GM18507 (cell line): ENCODE results near the gene FKRP.
A peak's percentile ranks its signal among the peaks of the same experiment; 100 is the strongest.
"Not testable (repeated sequence)": the region's sequence is repeated elsewhere in the genome, so short reads cannot be mapped to it uniquely, and the experiment has no call there.

Experiments
- DNase-seq: peaks from one replicate; pipeline ENCODE4 v3.0.0; 2011; ENCODE audit warnings: low read depth; ENCODE audit not compliant: insufficient read length; ENCODE audit errors: extremely low spot score
- FAIRE-seq: peaks from 2 replicates; lab custom pipeline; 2011; peaks lifted over from hg19 to GRCh38; lab: Jason Lieb, UNC

The FKRP gene

DNA sequence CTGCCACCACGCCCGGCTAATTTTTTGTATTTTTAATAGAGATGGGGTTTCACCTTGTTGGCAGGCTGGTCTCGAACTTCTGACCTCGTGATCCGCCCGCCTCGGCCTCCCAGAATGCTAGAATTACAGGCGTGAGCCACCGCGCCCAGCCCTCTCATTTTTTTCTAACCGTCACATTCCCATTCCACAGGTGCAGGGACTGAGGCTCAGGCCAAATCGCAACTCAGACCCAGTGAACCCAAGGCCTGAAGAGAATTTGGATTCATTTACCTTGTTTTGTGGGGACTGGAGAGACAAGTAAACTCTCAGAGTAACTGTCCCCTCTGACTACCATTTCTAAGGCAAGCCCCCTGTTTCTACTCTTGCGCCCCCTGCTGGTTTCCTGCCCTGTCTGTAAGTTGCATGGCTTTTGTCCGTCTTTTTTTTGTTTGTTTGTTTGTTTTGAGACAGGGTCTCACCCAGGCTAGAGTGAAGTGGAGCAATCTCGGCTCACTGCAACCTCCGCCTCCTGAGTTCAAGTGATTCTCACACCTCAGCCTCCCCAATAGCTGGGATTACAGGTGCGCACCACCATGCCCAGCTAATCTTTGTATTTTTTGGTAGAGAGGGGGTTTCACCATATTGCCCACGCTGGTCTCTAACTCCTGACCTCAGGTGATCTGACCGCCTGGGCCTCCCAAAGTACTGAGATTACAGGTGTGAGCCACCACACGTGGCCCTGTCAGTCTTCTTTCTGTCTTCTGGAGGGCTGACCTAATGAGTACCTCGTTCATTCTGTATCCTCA, 2.7 kb downstream of the FKRP start:
- FAIRE-seq: peak; percentile 69
- no peak for DNase-seq

DNA sequence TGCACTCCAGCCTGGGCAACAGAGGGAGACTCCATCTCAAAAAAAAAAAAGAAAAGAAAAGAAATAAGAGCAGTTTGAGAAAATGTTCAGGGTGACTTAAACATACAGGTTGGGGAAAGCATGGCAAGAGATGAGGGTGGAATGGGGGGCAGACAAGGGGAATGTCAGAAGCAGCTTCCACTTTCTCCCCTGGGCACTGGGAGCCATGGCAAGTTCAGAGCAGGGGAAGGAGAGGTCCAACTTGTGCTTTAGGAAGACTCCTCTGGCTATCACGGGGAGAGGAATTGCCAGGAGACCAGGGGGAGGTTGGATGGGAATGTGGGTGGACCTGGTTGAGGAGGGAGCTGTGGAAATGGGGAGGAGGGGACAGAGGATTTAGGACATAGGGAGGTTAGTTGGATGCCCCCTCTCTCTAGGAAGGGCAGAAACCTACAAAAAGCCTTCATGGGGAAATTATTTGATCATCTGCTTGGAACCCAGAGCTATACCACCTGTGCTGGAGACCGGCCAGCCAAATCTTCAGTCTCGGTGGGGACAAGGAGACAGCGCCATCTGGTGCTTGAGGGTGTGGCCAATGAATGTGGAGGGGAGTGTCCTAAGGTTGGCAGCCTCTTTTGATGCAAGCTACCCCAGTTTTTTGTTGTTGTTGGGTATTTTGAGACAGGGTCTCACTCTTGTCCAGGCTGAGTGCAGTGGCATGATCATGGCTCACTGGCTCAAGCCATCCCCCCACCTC, 7.7 kb downstream of the FKRP start:
- DNase-seq (no peak), FAIRE-seq (peak; percentile 89)

DNA sequence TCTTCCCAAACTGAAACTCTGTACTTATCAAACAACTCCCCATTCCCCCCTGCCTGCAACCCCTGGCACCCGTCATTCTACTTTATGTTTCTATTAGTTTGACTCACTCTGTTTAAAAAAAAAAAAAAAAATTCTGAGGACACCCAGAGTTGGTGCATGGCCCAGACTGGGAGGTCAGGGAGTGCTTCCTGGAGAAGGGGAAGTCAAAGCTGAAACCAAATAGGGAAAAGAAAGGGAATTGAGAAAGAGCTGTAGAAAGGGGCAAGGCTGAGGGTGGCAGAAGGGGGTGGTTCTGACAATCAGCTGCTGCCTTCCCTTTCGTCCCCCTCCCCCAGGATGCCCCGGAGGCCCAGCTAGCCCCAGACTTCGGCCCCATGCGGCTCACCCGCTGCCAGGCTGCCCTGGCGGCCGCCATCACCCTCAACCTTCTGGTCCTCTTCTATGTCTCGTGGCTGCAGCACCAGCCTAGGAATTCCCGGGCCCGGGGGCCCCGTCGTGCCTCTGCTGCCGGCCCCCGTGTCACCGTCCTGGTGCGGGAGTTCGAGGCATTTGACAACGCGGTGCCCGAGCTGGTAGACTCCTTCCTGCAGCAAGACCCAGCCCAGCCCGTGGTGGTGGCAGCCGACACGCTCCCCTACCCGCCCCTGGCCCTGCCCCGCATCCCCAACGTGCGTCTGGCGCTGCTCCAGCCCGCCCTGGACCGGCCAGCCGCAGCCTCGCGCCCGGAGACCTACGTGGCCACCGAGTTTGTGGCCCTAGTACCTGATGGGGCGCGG, 9.4 kb downstream of the FKRP start:
- DNase-seq: no peak

DNA sequence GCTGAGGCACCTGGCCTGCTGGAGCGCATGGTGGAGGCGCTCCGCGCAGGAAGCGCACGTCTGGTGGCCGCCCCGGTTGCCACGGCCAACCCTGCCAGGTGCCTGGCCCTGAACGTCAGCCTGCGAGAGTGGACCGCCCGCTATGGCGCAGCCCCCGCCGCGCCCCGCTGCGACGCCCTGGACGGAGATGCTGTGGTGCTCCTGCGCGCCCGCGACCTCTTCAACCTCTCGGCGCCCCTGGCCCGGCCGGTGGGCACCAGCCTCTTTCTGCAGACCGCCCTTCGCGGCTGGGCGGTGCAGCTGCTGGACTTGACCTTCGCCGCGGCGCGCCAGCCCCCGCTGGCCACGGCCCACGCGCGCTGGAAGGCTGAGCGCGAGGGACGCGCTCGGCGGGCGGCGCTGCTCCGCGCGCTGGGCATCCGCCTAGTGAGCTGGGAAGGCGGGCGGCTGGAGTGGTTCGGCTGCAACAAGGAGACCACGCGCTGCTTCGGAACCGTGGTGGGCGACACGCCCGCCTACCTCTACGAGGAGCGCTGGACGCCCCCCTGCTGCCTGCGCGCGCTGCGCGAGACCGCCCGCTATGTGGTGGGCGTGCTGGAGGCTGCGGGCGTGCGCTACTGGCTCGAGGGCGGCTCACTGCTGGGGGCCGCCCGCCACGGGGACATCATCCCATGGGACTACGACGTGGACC, 10.1 kb downstream of the FKRP start:
- DNase-seq (no peak), FAIRE-seq (no peak)

More for the DNA sequence above, 9.4 kb downstream of the FKRP start:
- FAIRE-seq: no peak

DNA sequence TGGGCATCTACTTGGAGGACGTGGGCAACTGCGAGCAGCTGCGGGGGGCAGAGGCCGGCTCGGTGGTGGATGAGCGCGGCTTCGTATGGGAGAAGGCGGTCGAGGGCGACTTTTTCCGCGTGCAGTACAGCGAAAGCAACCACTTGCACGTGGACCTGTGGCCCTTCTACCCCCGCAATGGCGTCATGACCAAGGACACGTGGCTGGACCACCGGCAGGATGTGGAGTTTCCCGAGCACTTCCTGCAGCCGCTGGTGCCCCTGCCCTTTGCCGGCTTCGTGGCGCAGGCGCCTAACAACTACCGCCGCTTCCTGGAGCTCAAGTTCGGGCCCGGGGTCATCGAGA, 10.7 kb downstream of the FKRP start:
- DNase-seq (no peak), FAIRE-seq (no peak)

DNA sequence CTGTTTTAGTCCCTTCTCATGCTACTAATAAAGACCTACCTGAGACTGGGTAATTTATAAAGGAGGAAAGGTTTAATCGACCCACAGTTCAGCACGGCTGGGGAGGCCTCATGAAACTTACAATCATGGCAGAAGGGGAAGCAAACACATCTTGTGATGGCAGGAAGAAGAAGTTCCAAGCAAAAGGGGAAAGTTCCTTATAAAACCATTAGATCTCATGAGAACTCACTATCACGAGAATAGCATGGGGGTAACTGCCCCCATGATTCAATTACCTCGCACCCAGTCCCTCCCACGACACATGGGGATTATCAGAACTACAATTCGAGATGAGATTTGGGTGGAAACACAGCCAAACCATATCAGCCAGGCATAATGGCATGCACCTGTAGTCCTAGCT, 13.3 kb downstream of the FKRP start:
- DNase-seq (no peak), FAIRE-seq (no peak)

DNA sequence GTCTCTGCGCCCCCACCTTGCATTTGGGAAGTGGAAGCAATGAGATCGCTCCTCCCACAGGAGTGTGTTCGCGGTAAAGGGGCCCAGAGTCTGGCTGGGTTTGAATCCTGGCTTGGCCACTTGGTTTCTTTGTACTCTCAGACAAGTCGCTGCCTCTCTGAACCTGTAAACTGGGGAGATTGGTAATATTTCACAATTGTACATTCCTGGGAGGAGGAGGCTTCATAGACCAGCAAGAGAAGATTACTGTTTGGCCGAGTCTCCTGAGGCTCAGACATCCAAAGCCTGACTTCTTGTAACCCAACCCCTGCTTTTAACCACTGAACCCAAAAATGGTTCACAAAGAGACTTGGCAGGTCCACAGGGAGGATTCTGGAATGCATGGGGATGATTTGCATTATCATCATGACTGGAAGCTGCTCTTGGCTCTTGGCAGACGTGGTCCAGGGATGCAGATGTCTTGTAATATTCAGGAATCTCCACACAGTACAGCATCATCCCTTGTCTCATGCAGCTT, 14.0 kb downstream of the FKRP start:
- DNase-seq (no peak), FAIRE-seq (no peak)

DNA sequence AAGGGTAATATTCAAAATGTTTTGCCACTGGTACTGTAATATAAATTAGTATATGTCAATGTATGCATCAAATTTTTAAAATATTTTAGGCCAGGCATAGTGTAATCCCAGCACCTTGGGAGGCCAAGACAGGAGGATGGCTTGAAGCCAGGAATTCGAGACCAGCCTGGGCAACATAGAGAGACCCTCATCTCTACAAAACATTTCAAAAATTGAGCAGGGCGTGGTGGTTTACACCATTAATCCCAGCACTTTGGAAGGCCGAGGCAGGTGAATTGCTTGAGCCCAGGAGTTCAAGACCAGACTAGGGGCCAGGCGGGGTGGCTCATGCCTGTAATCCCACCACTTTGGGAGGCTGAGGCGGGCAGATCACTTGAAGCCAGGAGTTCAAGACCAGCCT, 14.5 kb downstream of the FKRP start:
- DNase-seq: no peak
- no peak for FAIRE-seq

DNA sequence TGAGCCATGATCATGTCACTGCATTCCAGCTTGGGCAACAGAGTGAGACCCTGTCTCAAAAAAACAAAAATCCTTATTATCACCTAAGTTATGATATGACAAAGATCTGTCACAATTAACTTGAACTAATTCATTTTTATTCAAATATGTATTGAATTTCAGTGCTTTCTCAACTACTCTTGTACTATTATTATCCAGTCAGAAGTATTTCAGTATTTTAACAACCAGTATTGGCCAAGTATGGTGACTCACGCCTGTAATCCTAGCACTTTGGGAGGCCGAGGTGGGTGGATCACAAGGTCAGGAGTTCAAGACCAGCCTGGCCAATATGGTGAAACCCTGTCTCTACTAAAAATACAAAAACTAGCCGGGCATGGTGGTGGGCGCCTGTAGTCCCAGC, 15.0 kb downstream of the FKRP start:
- not testable (repeated sequence) for FAIRE-seq, DNase-seq

DNA sequence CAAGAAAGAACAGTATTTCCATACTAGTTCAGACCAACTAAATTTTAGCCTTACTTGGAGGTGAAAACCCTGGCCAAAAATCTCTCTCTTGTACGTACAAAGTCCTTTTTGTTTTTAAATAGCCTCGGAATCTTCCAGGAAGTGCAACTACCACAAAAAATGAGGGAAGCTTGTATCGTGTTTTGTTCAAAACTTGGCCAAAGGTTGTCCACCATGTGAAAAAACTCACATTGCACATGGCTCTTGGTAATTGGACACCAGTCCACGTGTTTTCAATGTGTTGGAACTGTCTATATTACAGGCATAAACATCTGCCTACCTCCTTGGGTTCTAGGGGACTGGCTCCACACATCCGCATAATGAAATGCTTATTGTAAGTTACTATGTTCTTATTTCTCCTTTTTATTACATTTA, 15.6 kb downstream of the FKRP start:
- FAIRE-seq: no peak
- DNase-seq: no peak

DNA sequence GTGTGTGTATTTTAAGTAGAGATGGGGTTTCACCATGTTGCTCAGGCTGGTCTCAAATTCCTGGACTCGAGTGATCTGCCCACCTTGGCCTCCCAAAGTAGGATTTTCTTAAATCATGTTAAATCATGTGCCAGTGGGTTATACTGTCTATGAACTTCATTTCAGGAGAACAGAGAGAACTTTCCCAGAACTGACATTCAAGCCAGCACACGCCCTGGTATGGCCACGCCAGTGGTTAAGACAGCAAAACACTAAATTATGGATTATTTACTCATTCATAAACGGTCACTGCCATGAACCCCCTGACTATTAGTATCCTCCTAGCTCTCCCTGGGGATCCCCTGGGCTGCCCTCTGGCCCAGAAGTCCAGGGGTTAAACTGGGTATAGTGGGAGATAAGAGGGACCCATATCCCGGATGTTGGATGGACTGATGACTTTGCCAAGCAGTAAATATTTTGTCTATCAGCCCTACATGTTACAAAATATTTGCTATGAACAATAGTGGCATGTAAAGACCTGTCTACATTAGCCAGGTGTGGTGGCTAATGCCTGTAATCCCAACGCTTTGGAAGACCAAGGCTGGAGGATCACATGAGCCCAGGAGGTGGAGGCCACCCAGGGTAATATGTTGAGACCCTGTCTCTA, 16.5 kb downstream of the FKRP start:
- DNase-seq (no peak), FAIRE-seq (no peak)

DNA sequence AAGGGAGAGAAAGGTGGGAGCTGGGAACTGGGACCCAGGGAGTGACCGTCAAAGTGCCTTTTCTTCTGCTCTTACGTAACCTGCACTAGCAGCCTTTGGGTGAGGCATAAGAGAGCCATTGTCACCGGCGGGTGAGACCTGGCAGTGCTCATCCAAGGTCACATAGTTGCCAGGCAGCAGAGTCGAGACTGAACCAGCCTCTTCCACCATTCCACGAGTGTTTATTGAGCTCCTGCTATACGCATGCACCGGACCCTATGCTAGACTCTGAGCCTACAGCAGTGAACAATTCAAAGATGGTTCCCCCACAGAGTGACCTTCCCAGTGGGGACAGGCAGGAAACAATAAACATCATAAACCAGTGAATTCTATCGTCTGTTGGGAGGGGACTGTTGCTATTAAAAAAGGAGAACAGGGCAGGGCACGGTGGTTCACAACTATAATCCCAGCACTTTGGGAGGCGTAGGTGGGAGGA, 19.0 kb downstream of the FKRP start:
- no peak for FAIRE-seq
- no peak for DNase-seq

DNA sequence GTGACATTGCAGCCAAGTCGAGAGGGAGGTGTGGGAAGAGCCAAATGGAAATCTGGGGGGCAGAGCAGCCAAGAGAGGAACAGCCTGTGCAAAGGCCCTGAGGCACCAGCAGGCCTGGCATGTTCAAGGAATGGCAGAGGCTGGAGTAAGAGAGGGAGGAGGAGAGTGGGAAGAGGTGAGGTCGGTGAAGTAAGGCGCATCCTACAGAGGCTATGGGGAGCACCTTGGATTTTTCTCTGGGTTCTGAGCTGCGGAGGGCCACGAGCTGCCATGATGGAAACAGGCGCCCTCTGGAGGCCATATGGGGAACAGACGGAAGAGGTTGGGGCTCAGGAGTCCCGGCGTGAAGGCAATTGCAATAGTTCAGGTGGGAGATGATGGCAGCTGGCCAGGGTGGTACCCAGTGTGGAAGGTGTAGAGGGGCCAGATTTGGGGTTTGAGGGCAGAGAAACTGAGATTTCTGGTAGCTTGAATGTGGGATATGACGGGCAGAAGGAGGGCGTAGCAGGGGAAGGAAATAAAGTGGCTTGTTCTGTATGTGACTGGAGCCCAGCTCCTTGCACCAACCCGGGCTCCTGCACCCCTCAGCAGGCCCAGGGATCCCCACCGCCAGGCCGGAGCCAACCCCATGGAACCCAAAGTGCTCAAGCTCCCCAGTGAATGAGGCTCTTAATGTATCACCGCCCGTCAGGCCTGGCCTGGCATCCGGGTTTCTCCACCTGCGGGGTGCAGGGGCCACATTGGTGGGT, 20.9 kb downstream of the FKRP start:
- DNase-seq (no peak), FAIRE-seq (peak; percentile 18)

DNA sequence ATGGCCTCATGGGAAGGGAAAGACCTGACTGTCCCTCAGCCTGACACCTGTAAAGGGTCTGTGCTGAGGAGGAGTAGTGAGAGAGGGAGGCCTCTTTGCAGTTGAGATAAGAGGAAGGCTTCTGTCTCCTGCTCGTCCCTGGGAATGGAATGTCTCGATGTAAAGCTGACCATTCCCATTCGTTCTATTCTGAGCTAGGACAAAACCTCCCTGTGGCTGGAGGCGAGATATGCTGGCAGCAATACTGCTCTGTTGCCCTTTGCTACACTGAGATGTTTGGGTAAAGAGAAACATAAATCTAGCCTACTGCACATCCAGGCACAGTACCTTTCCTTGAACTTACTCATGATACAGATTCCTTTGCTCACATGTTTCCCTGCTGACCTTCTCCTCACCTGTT, 22.9 kb downstream of the FKRP start:
- FAIRE-seq, DNase-seq: not testable (repeated sequence)

DNA sequence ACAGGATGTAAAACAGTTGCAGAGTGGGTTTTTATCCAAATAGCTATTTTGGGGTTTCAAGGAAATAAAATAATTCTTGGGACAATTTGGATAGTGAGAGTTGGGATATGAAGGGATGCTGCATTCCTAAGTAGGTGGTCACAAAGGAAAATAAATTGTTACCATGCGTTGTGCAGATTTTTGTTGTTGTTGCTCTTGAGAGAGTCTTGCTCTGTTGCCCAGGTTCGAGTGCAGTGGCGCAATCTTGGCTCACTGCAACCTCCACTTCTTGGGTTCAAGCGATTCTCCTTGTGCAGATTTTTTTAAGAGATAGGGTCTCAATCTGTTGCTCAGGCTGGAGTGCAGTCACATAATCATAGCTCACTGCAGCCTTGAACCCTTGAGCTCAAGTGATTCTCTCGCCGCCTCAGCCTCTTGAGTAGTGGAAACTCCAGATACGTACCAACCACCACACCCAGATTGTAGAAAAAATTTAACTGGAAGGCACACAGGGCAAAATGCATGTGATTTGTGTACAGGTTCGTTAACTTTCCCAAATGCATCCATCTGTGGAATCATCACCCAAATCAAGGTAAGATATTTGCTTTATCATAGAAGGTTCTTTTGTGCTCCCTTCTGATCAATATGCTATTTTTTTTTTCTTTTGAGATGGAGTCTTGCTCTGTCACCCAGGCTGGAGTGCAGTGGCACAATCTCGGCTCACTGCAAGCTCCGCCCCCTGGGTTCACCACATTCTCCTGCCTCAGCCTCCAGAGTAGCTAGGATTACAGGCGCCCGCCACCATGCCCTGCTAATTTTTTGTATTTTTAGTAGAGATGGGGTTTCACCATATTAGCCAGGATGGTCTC, 26.5 kb downstream of the FKRP start:
- FAIRE-seq (no peak), DNase-seq (no peak)

DNA sequence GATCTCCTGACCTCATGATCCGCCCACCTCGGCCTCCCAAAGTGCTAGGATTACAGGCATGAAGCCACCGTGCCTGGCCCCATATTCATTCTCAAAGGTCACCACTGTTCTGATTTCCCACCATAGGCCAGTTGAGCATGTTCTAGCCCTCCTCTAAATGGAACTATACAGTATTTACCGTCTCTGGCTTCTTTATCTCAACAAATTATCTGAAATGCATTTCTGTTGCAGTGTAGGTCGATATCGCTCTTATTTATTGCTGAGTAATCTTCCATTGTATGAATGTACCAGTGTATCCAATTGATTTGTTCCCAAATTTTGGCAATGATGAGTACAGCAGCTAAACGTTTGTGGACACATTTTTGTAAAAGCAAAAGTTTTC, 27.2 kb downstream of the FKRP start:
- DNase-seq (no peak), FAIRE-seq (no peak)

DNA sequence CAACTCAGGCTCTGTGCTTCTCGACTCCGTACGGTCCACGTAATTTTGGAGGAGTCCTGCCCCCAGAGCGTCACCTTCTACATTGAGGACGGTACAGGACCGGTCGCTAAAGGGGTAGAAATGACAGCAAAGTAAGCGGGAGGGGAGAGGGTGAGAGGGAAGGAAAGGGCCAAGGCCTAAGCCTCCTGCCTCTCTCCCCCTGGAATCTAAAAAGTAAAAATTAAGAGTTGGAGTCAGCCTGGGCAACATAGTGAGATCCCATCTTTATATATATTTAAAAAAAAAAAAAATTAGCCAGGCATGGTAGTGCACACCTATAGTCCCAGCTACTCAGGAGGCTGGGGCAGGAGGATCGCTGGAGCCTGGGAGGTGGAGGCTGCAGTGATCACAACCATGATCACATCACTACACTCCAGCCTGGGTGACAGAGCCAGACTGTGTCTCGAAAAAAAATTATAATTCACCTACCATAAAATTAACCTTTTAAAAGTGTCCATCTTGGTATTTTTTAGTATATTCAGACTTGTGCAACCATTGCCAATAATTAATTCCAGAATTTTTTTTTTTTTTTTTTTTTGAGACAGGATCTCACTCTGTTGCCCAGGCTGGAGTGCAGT, 29.9 kb downstream of the FKRP start:
- DNase-seq: no peak
- no peak for FAIRE-seq
